HepG2 (cell line): ENCODE measurements around the gene POLR2B. TPM values are rescaled to one million over a fixed set of nuclear protein-coding genes. Genes with fewer than 3 reads are reported as not detected.

Experiments used
- AHDC1 ChIP-seq: sonication (generic); formaldehyde crosslinking; IDR thresholded peaks from 2 replicates; pipeline ENCODE4 v1.5.1; 2020; ENCODE audit warnings: mild to moderate bottlenecking, missing genetic modification reagents, borderline replicate concordance
- CBX1 ChIP-seq: IDR thresholded peaks from one replicate; pipeline ENCODE4 v1.6.1; 2016; ENCODE audit warnings: antibody characterized with exemption, low read depth
- CBX5 ChIP-seq: sonication (generic); formaldehyde crosslinking; IDR thresholded peaks from 2 replicates; pipeline ENCODE4 v1.4.0; 2020; ENCODE audit warnings: missing genetic modification reagents, borderline replicate concordance
- CHD2 ChIP-seq: IDR thresholded peaks from 2 replicates; pipeline ENCODE4 v1.6.1; 2011; ENCODE audit warnings: low read depth, low read length, improper control_type of control experiment
- E2F1 ChIP-seq: sonication (generic); formaldehyde crosslinking; IDR thresholded peaks from 2 replicates; pipeline ENCODE4 v1.5.0; 2020; ENCODE audit warnings: missing genetic modification reagents
- FIP1L1 ChIP-seq: fragments of 200-400 bp; formaldehyde crosslinking; IDR thresholded peaks from 2 replicates; pipeline ENCODE4 v1.6.1; 2018; ENCODE audit warnings: low read depth, mild to moderate bottlenecking, low read length, moderate library complexity, borderline replicate concordance; ENCODE audit not compliant: insufficient read depth
- FOSL2 ChIP-seq: sonication (generic); formaldehyde crosslinking; IDR thresholded peaks from 2 replicates; pipeline ENCODE4 v1.4.0; 2020; ENCODE audit warnings: missing genetic modification reagents
- FOXA3 ChIP-seq: IDR thresholded peaks from 2 replicates; pipeline ENCODE4 v1.6.1; 2016; ENCODE audit warnings: missing genetic modification reagents, missing compliant biosample characterization
- HIVEP1 ChIP-seq: sonication (generic); formaldehyde crosslinking; IDR thresholded peaks from 2 replicates; pipeline ENCODE4 v1.4.0; 2020; ENCODE audit warnings: mild to moderate bottlenecking, missing genetic modification reagents
- NR2C2 ChIP-seq: sonication (generic); formaldehyde crosslinking; IDR thresholded peaks from 2 replicates; pipeline ENCODE4 v1.4.0; 2020; ENCODE audit warnings: missing genetic modification reagents, mild to moderate bottlenecking, moderate library complexity, borderline replicate concordance
- PRDM15 ChIP-seq: sonication (generic); formaldehyde crosslinking; IDR thresholded peaks from 2 replicates; pipeline ENCODE4 v1.4.0; 2020; ENCODE audit warnings: missing genetic modification reagents
- PRMT3 ChIP-seq: sonication (generic); formaldehyde crosslinking; IDR thresholded peaks from 2 replicates; pipeline ENCODE4 v1.8.1; 2022; ENCODE audit warnings: low read depth, mild to moderate bottlenecking, moderate library complexity, missing genetic modification reagents, borderline replicate concordance
- ZFP36 ChIP-seq: fragments of 150-350 bp; IDR thresholded peaks from 2 replicates; pipeline ENCODE4 v1.6.1; 2018; ENCODE audit warnings: borderline replicate concordance, low read length, low read depth; ENCODE audit not compliant: partially characterized antibody
- ZNF557 ChIP-seq: sonication (generic); formaldehyde crosslinking; IDR thresholded peaks from 2 replicates; pipeline ENCODE4 v1.4.0; 2020; ENCODE audit warnings: missing genetic modification reagents
- ZNF572 ChIP-seq: sonication (generic); formaldehyde crosslinking; IDR thresholded peaks from 2 replicates; pipeline ENCODE4 v1.5.1; 2020; ENCODE audit warnings: mild to moderate bottlenecking, missing genetic modification reagents
- ZNF710 ChIP-seq: sonication (generic); formaldehyde crosslinking; IDR thresholded peaks from 2 replicates; pipeline ENCODE4 v1.5.0; 2020; ENCODE audit warnings: mild to moderate bottlenecking, missing genetic modification reagents, borderline replicate concordance
- polyA plus RNA-seq, 8 experiments: library from polyadenylated mRNA; depleted of rRNA in 3 of 8; stranded (reverse) in 7 of 8; unstranded in 1 of 8; fragments of >200 nt; fragmentation: Illumina TruSeq in 4 of 8; extraction: Trizol in 4 of 8; gene quantifications; 2 replicates each; pipeline versions ENCODE4 v1.2.1 to v1.2.3, GENCODE V29; 2011 to 2016; ENCODE audit warnings: low read depth in 4 of 8, missing spikeins in 1 of 8, mixed read lengths in 1 of 8; ENCODE audit not compliant: insufficient read depth in 1 of 8
- total RNA-seq, 5 experiments: library from RNA; depleted of rRNA; stranded (reverse); fragments of >200 nt; fragmentation: Illumina TruSeq; extraction: Trizol; gene quantifications; 2 replicates each; pipeline ENCODE4 v1.2.3, GENCODE V29; 2016; ENCODE audit warnings: low read depth in 1 of 5

Gene POLR2B
- total and polyA plus RNA-seq, 2 of the 13 experiments (the other 11 are each of a cell fraction or from before 2014, with no cell fraction given), result 70.6 to 116 TPM

GRCh38 chr4:56977321-56978012 lies 1.2 kb upstream of the POLR2B start, which contains the start of gene NOA1 (continued):
- TF ChIP-seq ZNF572 (CRISPR knock-in tag), result no peak
- peak; percentile 32 for TF ChIP-seq CBX1
- TF ChIP-seq CBX5 (CRISPR knock-in tag), result no peak
- peak; percentile 21; the same call in 1 of the 2 replicates for TF ChIP-seq ZNF710
- 0 out of 2 replicates have a peak, but pooled peaks have one; percentile 25 for TF ChIP-seq ZNF557 (CRISPR knock-in tag)
- TF ChIP-seq PRMT3 (CRISPR knock-in tag), result no peak
- TF ChIP-seq FOSL2 (CRISPR knock-in tag), result no peak
- TF ChIP-seq PRDM15, result no peak; the same call in 1 of the 2 replicates
- TF ChIP-seq FOXA3 (CRISPR knock-in tag), result peak; percentile 22
- peak; percentile 86 for TF ChIP-seq NR2C2 (CRISPR knock-in tag)
- no peak for TF ChIP-seq HIVEP1 (CRISPR knock-in tag)
- peak; percentile 93 for TF ChIP-seq CHD2
- no peak for TF ChIP-seq AHDC1
- TF ChIP-seq FIP1L1, result no peak
- 0 out of 2 replicates have a peak, but pooled peaks have one; percentile 33 for TF ChIP-seq E2F1 (CRISPR knock-in tag)
- TF ChIP-seq ZFP36, result no peak
